Adrenal gland (tissue), 5 donors: ENCODE results near the gene SCARF2.

Experiments
- POLR2A ChIP-seq, 2 donors: fragments of 450-650 bp; IDR thresholded peaks; one replicate each; pipeline ENCODE4 v1.6.1; 2017; ENCODE audit warnings: antibody characterized with exemption in 2 of 2, mild to moderate bottlenecking in 2 of 2, moderate library complexity in 1 of 2
- TF ChIP-seq, protein P1 (sequence below), 6 experiments: fragments of 450-650 bp in 4 of 6; fragments of 200-600 bp in 2 of 6; sonication (generic) in 1 of 6; IDR thresholded peaks; 1 replicate in 5 of 6; 2 replicates in 1 of 6; pipeline versions ENCODE4 v1.5.1 to v1.8.0; 2016 to 2021; ENCODE audit warnings: antibody characterized with exemption in 6 of 6, mild to moderate bottlenecking in 2 of 6, moderate library complexity in 1 of 6
- donor health status: DM: no; HTN: no; CAD: no.

GRCh38 chr22:20423008-20423905 is 14.4 kb downstream of the SCARF2 start:
- TF ChIP-seq, protein P1, sequence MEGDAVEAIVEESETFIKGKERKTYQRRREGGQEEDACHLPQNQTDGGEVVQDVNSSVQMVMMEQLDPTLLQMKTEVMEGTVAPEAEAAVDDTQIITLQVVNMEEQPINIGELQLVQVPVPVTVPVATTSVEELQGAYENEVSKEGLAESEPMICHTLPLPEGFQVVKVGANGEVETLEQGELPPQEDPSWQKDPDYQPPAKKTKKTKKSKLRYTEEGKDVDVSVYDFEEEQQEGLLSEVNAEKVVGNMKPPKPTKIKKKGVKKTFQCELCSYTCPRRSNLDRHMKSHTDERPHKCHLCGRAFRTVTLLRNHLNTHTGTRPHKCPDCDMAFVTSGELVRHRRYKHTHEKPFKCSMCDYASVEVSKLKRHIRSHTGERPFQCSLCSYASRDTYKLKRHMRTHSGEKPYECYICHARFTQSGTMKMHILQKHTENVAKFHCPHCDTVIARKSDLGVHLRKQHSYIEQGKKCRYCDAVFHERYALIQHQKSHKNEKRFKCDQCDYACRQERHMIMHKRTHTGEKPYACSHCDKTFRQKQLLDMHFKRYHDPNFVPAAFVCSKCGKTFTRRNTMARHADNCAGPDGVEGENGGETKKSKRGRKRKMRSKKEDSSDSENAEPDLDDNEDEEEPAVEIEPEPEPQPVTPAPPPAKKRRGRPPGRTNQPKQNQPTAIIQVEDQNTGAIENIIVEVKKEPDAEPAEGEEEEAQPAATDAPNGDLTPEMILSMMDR (IDR thresholded peaks at IDR 0.05): no peak
- TF ChIP-seq POLR2A (IDR thresholded peaks at IDR 0.05): no peak
